K562 (cell line): ENCODE results near the gene POFUT2. TPM values are rescaled to one million over a fixed set of nuclear protein-coding genes. Genes with fewer than 3 reads are reported as not detected.

Experiments used
- ATAC-seq: fragments of 200-7000 bp; cut with Tn5 transposase; 3 replicates; pipeline ENCODE4 v1.9.1; 2020; ENCODE audit warnings: moderate library complexity
- BruUV-seq: library from RNA; stranded (reverse); fragments of 400-500 nt; replicated peaks from 2 replicates; lab custom pipeline; 2021; lab: Mats Ljungman, UMichigan
- CTCF ChIA-PET: fragments of 300-600 bp; formaldehyde crosslinking; extraction: SDS; loops from one replicate; lab custom pipeline; 2021; ENCODE audit warnings: low intra/inter-chr PET ratio; lab: Yijun Ruan, JAX
- POLR2A ChIA-PET: fragments of 300-600, 350-650 bp; sonication (Branson Sonifier 250); formaldehyde crosslinking; extraction: SDS; loops from one replicate; lab custom pipeline; 2021; ENCODE audit warnings: antibody characterized with exemption, inconsistent platforms; lab: Yijun Ruan, JAX
- DNase-seq, 4 experiments: peaks; one replicate each; pipeline versions ENCODE4 v3.0.0 to v3.0.0-alpha.2; 2011 to 2018; ENCODE audit warnings: low spot score in 3 of 4, mixed read lengths in 3 of 4; ENCODE audit errors: extremely low read depth in 1 of 4
- FAIRE-seq: peaks from 2 replicates; lab custom pipeline; 2011; peaks lifted over from hg19 to GRCh38; lab: Jason Lieb, UNC
- H2AFZ ChIP-seq: 2 replicates; pipeline ENCODE4 v1.6.0; 2011; ENCODE audit warnings: low read depth, low read length, control low read depth, inconsistent platforms
- H3K27ac ChIP-seq: fragments of 200-600 bp; 3 replicates; pipeline ENCODE4 v1.8.0; 2011; ENCODE audit warnings: low read depth, mild to moderate bottlenecking, control low read depth, inconsistent platforms, low read length, moderate library complexity, mixed read lengths; ENCODE audit errors: extremely low read depth
- H3K27me3 ChIP-seq, 2 experiments: fragments of 300-600 bp in 1 of 2; 2 replicates in 1 of 2; 3 replicates in 1 of 2; pipeline versions ENCODE4 v1.6.0 to v1.8.0; 2011; ENCODE audit warnings: inconsistent platforms in 2 of 2, low read length in 2 of 2, mild to moderate bottlenecking in 1 of 2, mixed read lengths in 1 of 2, moderate library complexity in 1 of 2; ENCODE audit not compliant: control insufficient read depth in 2 of 2, insufficient read depth in 2 of 2
- H3K36me3 ChIP-seq: fragments of 300-600 bp; 3 replicates; pipeline ENCODE4 v1.8.0; 2011; ENCODE audit warnings: mild to moderate bottlenecking, low read length, inconsistent platforms; ENCODE audit not compliant: control insufficient read depth, insufficient read depth
- H3K4me1 ChIP-seq, 2 experiments: fragments of 200-600 bp in 1 of 2; replicated peaks in 1 of 2; 2 replicates in 1 of 2; 3 replicates in 1 of 2; pipeline versions ENCODE4 v1.5.1 to v1.8.0; 2011; ENCODE audit warnings: inconsistent platforms in 2 of 2, low read length in 2 of 2, mild to moderate bottlenecking in 1 of 2, mixed read lengths in 1 of 2, moderate library complexity in 1 of 2; ENCODE audit not compliant: control insufficient read depth in 2 of 2, insufficient read depth in 2 of 2
- H3K4me2 ChIP-seq: 2 replicates; pipeline ENCODE4 v1.6.1; 2011; ENCODE audit warnings: low read length, control low read depth, inconsistent platforms, mixed read lengths; ENCODE audit not compliant: insufficient read depth
- H3K4me3 ChIP-seq: fragments of 200-600 bp; sonication (generic), shearing (Covaris generic); 2 replicates; pipeline ENCODE4 v1.5.1; 2016; ENCODE audit warnings: control low read depth, inconsistent platforms
- H3K79me2 ChIP-seq: fragments of 200-600 bp; 3 replicates; pipeline ENCODE4 v1.8.0; 2011; ENCODE audit warnings: low read length, inconsistent platforms; ENCODE audit not compliant: control insufficient read depth, insufficient read depth
- H3K9ac ChIP-seq, 2 experiments: 2 replicates each; pipeline versions ENCODE4 v1.6.0 to v1.6.1; 2011; ENCODE audit warnings: low read depth in 2 of 2, low read length in 2 of 2, control low read depth in 1 of 2, inconsistent platforms in 1 of 2, mild to moderate bottlenecking in 1 of 2, mixed read lengths in 1 of 2; ENCODE audit not compliant: insufficient read depth in 1 of 2
- H3K9me1 ChIP-seq: one replicate; pipeline ENCODE4 v1.6.0; 2011; ENCODE audit warnings: inconsistent platforms, mild to moderate bottlenecking, low read length, moderate library complexity; ENCODE audit not compliant: control insufficient read depth, insufficient read depth
- H3K9me3 ChIP-seq: replicated peaks from 2 replicates; pipeline ENCODE4 v1.5.1; 2011; ENCODE audit warnings: low read depth, low read length, inconsistent platforms; ENCODE audit not compliant: control insufficient read depth, insufficient read depth
- H4K20me1 ChIP-seq: replicated peaks from 2 replicates; pipeline ENCODE4 v1.6.1; 2011; ENCODE audit warnings: low read length, inconsistent platforms, mixed read lengths; ENCODE audit not compliant: control insufficient read depth, insufficient read depth
- CBFA2T3 ChIP-seq: fragments of 450-650 bp; IDR thresholded peaks from 2 replicates; pipeline ENCODE4 v1.6.1; 2017
- EGR1 ChIP-seq: fragments of 450-650 bp; conservative IDR thresholded peaks from 2 replicates; pipeline ENCODE4 v1.6.1; 2017; ENCODE audit warnings: mild to moderate bottlenecking
- ELK1 ChIP-seq: sonication (generic); formaldehyde crosslinking; IDR thresholded peaks from 2 replicates; pipeline ENCODE4 v1.8.1; 2022; ENCODE audit warnings: missing genetic modification reagents
- KLF1 ChIP-seq: fragments of 450-650 bp; IDR thresholded peaks from 2 replicates; pipeline ENCODE4 v1.6.1; 2016; ENCODE audit warnings: missing genetic modification characterization, missing compliant biosample characterization
- NR3C1 ChIP-seq: sonication (generic); formaldehyde crosslinking; IDR thresholded peaks from 2 replicates; pipeline ENCODE4 v1.8.1; 2022; ENCODE audit warnings: missing genetic modification reagents
- PYGO2 ChIP-seq: fragments of 450-650 bp; IDR thresholded peaks from 2 replicates; pipeline ENCODE4 v1.6.1; 2016; ENCODE audit warnings: mild to moderate bottlenecking, missing genetic modification characterization, moderate library complexity, missing compliant biosample characterization
- RB1 ChIP-seq: fragments of 450-650 bp; IDR thresholded peaks from 2 replicates; pipeline ENCODE4 v1.6.1; 2017; ENCODE audit warnings: low read depth, mild to moderate bottlenecking
- WGBS: fragments of 100-300 bp; shearing (Covaris generic); methylation state at CpG from one replicate; pipeline ENCODE4 v1.1.6; 2016; ENCODE audit warnings: low coverage, mixed read lengths; ENCODE audit not compliant: insufficient coverage; ENCODE audit errors: missing lambda C conversion rate; 5-methylcytosine and 5-hydroxymethylcytosine counted together
- in situ Hi-C: fragments of 300-500 bp; cut with MboI; formaldehyde crosslinking; loops from 4 replicates; pipeline ENCODE4 v1.15.0; 2018; ENCODE audit warnings: inconsistent platforms, mixed read lengths
- intact Hi-C: fragments of 100-400 bp; cut with micrococcal nuclease; formaldehyde crosslinking; loops from 2 replicates; pipeline ENCODE4 v1.14.2; 2022
- polyA plus RNA-seq, 8 experiments: library from polyadenylated mRNA; depleted of rRNA in 4 of 8; stranded (reverse) in 5 of 8; unstranded in 3 of 8; fragments of >200 nt; fragmentation: Nextera tagmentation in 2 of 8; fragmentation: Illumina TruSeq in 1 of 8; extraction: Ambion mirVana in 2 of 8; extraction: Trizol in 1 of 8; gene quantifications; 2 replicates each; pipeline versions ENCODE4 v1.2.1 to v1.2.3, GENCODE V29; 2011 to 2014; ENCODE audit warnings: inconsistent platforms in 1 of 8, missing spikeins in 1 of 8
- total RNA-seq, 7 experiments: library from RNA; depleted of rRNA in 6 of 7; stranded (reverse); fragments of >200 nt in 6 of 7; fragmentation: Illumina TruSeq in 2 of 7; extraction: Trizol in 2 of 7; gene quantifications; 2 replicates each; pipeline versions ENCODE4 v1.2.1 to v1.2.3, GENCODE V29; 2011 to 2021; ENCODE audit warnings: low replicate concordance in 1 of 7

POFUT2 gene
- total and polyA plus RNA-seq, 9 of the 15 experiments (the other 6 are each of a cell fraction or from before 2014, with no cell fraction given): 1.1 to 24.2 (median 11.0) TPM

GRCh38 chr21:45294509-45295291, 7.0 kb upstream of the POFUT2 start (continued):
- no peak for TF ChIP-seq ELK1 (CRISPR knock-in tag)
- no peak for TF ChIP-seq CBFA2T3
- TF ChIP-seq PYGO2 (tag): no peak
- no peak for TF ChIP-seq RB1
- no peak for TF ChIP-seq KLF1
- 0 out of 2 replicates have a peak, but pooled peaks have one; percentile 7 for TF ChIP-seq EGR1

- no peaks in the 10 kb centered on the region for H3K9me3 ChIP-seq
- FAIRE-seq (no peak), DNase-seq (no peak), ATAC-seq (no peak)
- no peak overlapping the region for H3K4me3 ChIP-seq
- H3K79me2 ChIP-seq: no peaks in the 10 kb centered on the region
- ChIA-PET CTCF (interaction anchor here (2.4 to 6.1 kb wide), 2 partner anchors 15 to 145 kb away, joined by 8 to 100 read pairs; no protein-coding TSS in a partner anchor), POLR2A (interaction anchor here (0.6 to 0.7 kb wide), 2 partner anchors 79 to 344 kb away, joined by 3 to 8 read pairs; no protein-coding TSS in a partner anchor)
- H3K9me1 ChIP-seq: peaks cover 4% of the 10 kb centered on the region
- 57% methylated on average over 22 of the region's 23 CpGs for whole genome bisulfite sequencing
- 0 out of 2 replicates have a peak overlapping the region, but pooled peaks have one; percentile 54 for H2AFZ ChIP-seq
- in situ Hi-C loops: no loop called here
- no peak overlapping the region for H3K27ac ChIP-seq
- no TSS peak for BruUV-seq
- no peak overlapping the region for H3K4me2 ChIP-seq
- no peaks in the 10 kb centered on the region for H3K36me3 ChIP-seq
- no peaks in the 10 kb centered on the region for H4K20me1 ChIP-seq
- intact Hi-C loops: loop anchor here (5.0 kb wide), 2 partner anchors 248 to 298 kb away; partner anchors contain the start of gene SLC19A1
- 0 out of 4 replicates have a peak overlapping the region, but pooled peaks of 1 of the 2 experiments have one; percentile 4 for H3K9ac ChIP-seq
- H3K4me1 ChIP-seq: peaks cover 10 to 42% of the 10 kb centered on the region in 2 experiments
- no peaks in the 10 kb centered on the region for H3K27me3 ChIP-seq
- 0 out of 2 replicates have a peak, but pooled peaks have one; percentile 37 for TF ChIP-seq NR3C1 (CRISPR knock-in tag)
Observed at GRCh38 chr21:45293726-45294401, 6.2 kb upstream of the POFUT2 start.
